ENCODE results near the gene TATDN2. TPM values are rescaled to one million over a fixed set of nuclear protein-coding genes. Genes with fewer than 3 reads are reported as not detected.

TATDN2 gene
- total and polyA plus RNA-seq, 2 donors (not counting 3 experiments of a cell fraction or from before 2014, with no cell fraction given), result 10.7 to 26.8 TPM

DNA sequence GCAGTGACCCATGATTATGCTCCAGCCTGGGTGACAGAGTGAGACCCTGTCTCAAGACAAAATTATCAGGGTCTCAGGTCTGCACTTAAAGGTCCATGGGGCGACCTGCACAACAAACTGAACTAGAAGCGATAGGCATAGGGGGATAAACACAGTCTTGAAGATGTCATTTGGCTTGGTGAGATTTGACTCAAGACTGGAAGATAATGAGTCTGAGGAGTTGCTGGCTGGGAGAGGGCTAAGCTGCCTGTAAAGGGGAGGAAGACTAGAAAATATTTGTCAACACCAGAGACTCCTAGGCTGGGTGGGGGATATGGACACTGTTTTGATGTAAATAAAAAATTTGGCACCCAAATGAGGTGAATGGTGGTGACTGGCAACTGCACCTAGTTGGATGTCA, 24.7 kb downstream of the TATDN2 start:
- H4K20me1 ChIP-seq (replicated peaks; ENCODE audit: control insufficient read depth, extremely low read depth, insufficient read depth, low read length), result peaks cover 12% of the 10 kb centered on the region
- BruUV-seq (replicated peaks), result no TSS peak
- DNase-seq (ENCODE audit: low read depth, low spot score) (no peak), FAIRE-seq (no peak)
- intact Hi-C loops (cut with micrococcal nuclease), result no loop called here
- H3K27me3 ChIP-seq (ENCODE audit: control insufficient read depth in 2 of 2, insufficient read depth in 2 of 2, low read length in 2 of 2), result no peaks in the 10 kb centered on the region
- no peaks in the 10 kb centered on the region for H3K9me3 ChIP-seq (replicated peaks; ENCODE audit: control insufficient read depth, insufficient read depth, low read length)
- H2AFZ ChIP-seq (ENCODE audit: low read depth, low read length), result no peak overlapping the region
- H3K79me2 ChIP-seq (ENCODE audit: control insufficient read depth, insufficient read depth, low read length), result peaks cover 48% of the 10 kb centered on the region
- TF ChIP-seq GATA2 (IDR thresholded peaks at IDR 0.05; ENCODE audit: insufficient read depth, insufficient read length, low read depth, low read length), result no peak
- TF ChIP-seq, protein P1, sequence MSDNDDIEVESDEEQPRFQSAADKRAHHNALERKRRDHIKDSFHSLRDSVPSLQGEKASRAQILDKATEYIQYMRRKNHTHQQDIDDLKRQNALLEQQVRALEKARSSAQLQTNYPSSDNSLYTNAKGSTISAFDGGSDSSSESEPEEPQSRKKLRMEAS (IDR thresholded peaks at IDR 0.05; ENCODE audit: insufficient read depth, insufficient read length), result no peak
- no peak for TF ChIP-seq POLR2A (IDR thresholded peaks at IDR 0.05; ENCODE audit: low read depth, low read length)
- TF ChIP-seq POLR2AphosphoS5 (IDR thresholded peaks at IDR 0.05; ENCODE audit: insufficient read depth, low read depth, low read length), result no peak
- no peak overlapping the region for H3K9ac ChIP-seq (replicated peaks; ENCODE audit: extremely low read depth, insufficient read depth, low read length)
- ChIA-PET CTCF (interaction anchor here (2.3 kb wide), 1 partner anchor 10 kb away, joined by 5 read pairs; no protein-coding TSS in a partner anchor), POLR2A (no interaction called here)
- H3K36me3 ChIP-seq (ENCODE audit: control insufficient read depth in 2 of 2, extremely low read depth in 1 of 2, insufficient read depth in 2 of 2, low read length in 2 of 2), result peaks cover 8 to 13% of the 10 kb centered on the region in 2 experiments
- H3K4me3 ChIP-seq (replicated peaks in 1 of 3; ENCODE audit: insufficient read depth in 1 of 3, low read depth in 1 of 3, low read length in 3 of 3), result no peak overlapping the region
- peaks cover 8% of the 10 kb centered on the region for H3K4me1 ChIP-seq (ENCODE audit: control insufficient read depth, extremely low read depth, insufficient read depth, low read length)
- H3K4me2 ChIP-seq (ENCODE audit: insufficient read depth, low read length), result no peak overlapping the region
- H3K9me1 ChIP-seq (replicated peaks; ENCODE audit: control insufficient read depth, extremely low read depth, insufficient read depth, low read length), result no peaks in the 10 kb centered on the region
- no peak overlapping the region for H3K27ac ChIP-seq (ENCODE audit: insufficient read depth, low read depth, low read length)
- dilution Hi-C loops (cut with MboI; ENCODE audit: extremely low pct_ligation_motif_present, low sequenced_read_pairs), result no loop called here

GRCh38 chr3:10273702-10274305, 25.5 kb downstream of the TATDN2 start:
- Histone ChIP-seq H3K9ac (replicated peaks; ENCODE audit: extremely low read depth, insufficient read depth, low read length) (no peak overlapping the region), H4K20me1 (replicated peaks; ENCODE audit: control insufficient read depth, extremely low read depth, insufficient read depth, low read length) (peaks cover 11% of the 10 kb centered on the region), H3K9me3 (replicated peaks; ENCODE audit: control insufficient read depth, insufficient read depth, low read length) (no peaks in the 10 kb centered on the region), H3K4me2 (ENCODE audit: insufficient read depth, low read length) (no peak overlapping the region), H3K79me2 (ENCODE audit: control insufficient read depth, insufficient read depth, low read length) (peaks cover 43% of the 10 kb centered on the region), H3K36me3 (ENCODE audit: control insufficient read depth in 2 of 2, extremely low read depth in 1 of 2, insufficient read depth in 2 of 2, low read length in 2 of 2) (peaks cover 11 to 20% of the 10 kb centered on the region in 2 experiments), H3K4me3 (replicated peaks in 1 of 3; ENCODE audit: insufficient read depth in 1 of 3, low read depth in 1 of 3, low read length in 3 of 3) (no peak overlapping the region), H3K4me1 (ENCODE audit: control insufficient read depth, extremely low read depth, insufficient read depth, low read length) (no peaks in the 10 kb centered on the region), H3K9me1 (replicated peaks; ENCODE audit: control insufficient read depth, extremely low read depth, insufficient read depth, low read length) (no peaks in the 10 kb centered on the region), H2AFZ (ENCODE audit: low read depth, low read length) (no peak overlapping the region), H3K27me3 (ENCODE audit: control insufficient read depth in 2 of 2, insufficient read depth in 2 of 2, low read length in 2 of 2) (no peaks in the 10 kb centered on the region), H3K27ac (ENCODE audit: insufficient read depth, low read depth, low read length) (no peak overlapping the region)
- no TSS peak for BruUV-seq (replicated peaks)
- dilution Hi-C loops (cut with MboI; ENCODE audit: extremely low pct_ligation_motif_present, low sequenced_read_pairs), result no loop called here
- TF ChIP-seq EZH2 (IDR thresholded peaks at IDR 0.05; ENCODE audit: borderline replicate concordance, low read depth, low read length, severe bottlenecking) (no peak), POLR2A (IDR thresholded peaks at IDR 0.05; ENCODE audit: low read depth, low read length) (no peak), MYC (IDR thresholded peaks at IDR 0.05; ENCODE audit: low read depth, low read length) (no peak), GATA2 (IDR thresholded peaks at IDR 0.05; ENCODE audit: insufficient read depth, insufficient read length, low read depth, low read length) (no peak)
- intact Hi-C loops (cut with micrococcal nuclease), result no loop called here
- ChIA-PET POLR2A (no interaction called here), CTCF (interaction anchor here (1.3 kb wide), 1 partner anchor 10 kb away, joined by 4 read pairs; no protein-coding TSS in a partner anchor)
- no peak for DNase-seq (ENCODE audit: low read depth, low spot score)
- FAIRE-seq, result peak; percentile 63
